Kidney tubule cell (primary cell): Measurements from ENCODE around the gene RAP1B.
"Not testable (repeated sequence)": the region's sequence is repeated elsewhere in the genome, so short reads cannot be mapped to it uniquely, and the experiment has no call there.

Source experiments
- DNase-seq: peaks from one replicate; pipeline ENCODE4 v3.0.0-alpha.2; 2018; ENCODE audit warnings: low spot score

Gene RAP1B

GRCh38 chr12:68633614-68634558 lies 23.2 kb downstream of the RAP1B start:
- peak; percentile 46 for DNase-seq

DNA sequence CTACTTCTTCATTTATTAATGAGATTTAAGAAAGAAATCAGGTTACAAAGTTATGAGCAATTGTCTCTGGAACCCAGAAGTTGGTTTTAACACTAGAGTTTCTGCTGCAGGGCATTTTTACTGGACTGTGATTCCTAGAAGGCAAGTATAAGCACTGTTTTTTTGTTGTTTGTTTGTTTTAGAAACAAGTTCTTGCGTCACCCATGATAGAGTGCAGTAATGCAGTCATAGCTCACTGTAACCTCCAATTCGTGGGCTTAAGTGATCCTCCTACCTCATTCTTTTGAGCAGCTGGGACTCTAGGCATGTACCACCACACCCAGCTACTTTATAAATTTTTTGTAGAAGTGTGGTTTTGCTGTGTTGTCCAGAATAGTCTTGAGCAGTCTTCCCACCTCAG lies 25.6 kb downstream of the RAP1B start:
- no peak for DNase-seq

DNA sequence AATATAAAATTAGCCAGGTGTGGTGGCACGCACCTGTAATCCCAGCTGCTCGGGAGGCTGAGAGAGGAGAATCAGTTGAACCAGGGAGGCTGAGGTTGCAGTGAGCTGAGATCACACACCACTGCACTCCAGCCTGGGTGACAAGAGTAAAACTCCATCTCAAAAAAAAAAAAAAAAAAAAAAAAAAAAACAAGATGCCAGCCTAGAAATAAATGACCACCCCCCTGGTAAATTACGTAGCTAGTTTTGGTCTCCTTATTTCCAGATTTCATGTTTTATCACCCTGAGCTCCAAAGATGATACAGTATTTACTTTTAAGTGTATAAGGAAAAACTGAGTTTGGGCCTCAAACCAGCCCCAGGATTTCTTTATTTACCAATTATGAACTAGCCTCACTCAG lies 26.7 kb downstream of the RAP1B start:
- not testable (repeated sequence) for DNase-seq

- DNase-seq, result no peak
Measured at GRCh38 chr12:68638171-68638570, 27.5 kb downstream of the RAP1B start.

- no peak for DNase-seq
Measured at GRCh38 chr12:68638721-68639395, 28.2 kb downstream of the RAP1B start.

DNA sequence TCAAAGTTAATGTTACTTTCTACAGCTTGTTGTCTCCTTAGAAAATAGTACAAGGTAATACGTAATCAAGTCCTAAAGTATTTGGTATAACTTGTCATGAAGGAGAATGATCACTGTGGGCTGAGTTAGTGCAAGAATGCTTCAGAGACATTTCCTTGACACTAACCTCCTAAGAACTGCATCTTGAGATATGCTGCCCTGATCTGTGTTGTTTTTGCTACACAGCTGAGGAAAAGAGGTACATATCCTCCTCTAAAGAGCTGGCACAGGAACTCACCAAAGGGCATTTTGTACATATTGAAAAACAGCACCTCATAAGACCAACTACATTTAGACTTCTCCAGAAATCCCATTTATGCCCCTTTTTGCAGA lies 28.7 kb downstream of the RAP1B start:
- no peak for DNase-seq

DNA sequence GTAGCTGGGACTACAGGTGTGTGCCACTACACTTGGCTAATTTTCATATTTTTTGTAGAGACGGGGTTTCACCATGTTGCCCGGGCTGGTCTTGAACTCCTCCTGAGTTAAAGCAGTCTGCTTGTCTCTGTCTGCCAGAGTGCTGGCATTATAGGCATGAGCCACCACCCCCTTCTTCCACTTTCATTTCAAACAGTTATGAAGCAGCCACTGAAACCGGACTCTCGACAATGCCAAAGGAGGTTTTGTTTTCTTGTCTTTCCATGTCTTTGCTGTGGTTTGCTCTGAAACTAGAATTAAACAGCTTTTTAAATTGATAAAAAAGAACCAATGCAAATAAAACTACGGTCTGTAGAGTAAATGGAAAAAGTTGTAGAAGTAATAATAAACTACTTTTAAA lies 30.4 kb downstream of the RAP1B start:
- DNase-seq, result no peak

DNA sequence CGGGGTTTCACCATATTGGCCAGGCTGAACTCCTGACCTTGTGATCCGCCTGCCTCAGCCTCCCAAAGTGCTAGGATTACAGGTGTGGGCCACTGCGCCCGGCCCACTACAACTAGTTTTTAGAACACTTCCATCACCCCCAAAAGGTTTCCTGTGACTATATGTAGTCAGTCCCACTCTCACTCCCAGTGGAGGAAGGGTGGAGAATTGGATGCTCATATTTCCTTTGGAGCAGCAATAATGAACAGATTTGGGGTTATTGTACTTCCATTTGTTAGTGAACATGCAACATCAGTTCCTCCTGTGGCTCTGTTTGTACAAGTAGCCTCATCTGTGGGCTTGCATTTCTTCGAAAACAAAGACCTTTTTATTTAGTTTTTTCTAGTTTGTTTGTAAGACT lies 35.8 kb downstream of the RAP1B start:
- DNase-seq, result no peak

- DNase-seq, result no peak
Measured at GRCh38 chr12:68647507-68647906, 36.8 kb downstream of the RAP1B start.

GRCh38 chr12:68648179-68648578 lies 37.5 kb downstream of the RAP1B start:
- no peak for DNase-seq

GRCh38 chr12:68665016-68665569 lies 54.4 kb downstream of the RAP1B start:
- DNase-seq, result no peak

DNA sequence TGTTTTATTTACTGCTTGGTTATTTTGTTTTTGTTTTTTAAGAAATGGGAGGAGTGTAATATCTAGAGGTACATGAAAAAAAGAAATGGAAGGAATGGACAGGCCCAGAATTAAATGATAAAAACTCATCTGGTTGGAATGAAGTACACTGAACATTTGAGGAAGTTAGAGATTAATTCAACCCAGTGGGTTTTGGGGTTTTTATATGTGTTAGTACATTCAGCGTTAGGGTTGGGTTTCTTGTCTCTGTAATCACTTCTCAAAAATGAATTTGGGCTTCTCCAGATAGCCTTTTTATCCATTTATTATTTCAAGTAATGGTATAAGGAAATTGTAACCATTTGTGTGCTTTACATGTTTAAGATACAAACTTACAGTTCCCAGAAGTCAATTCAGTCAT lies 56.6 kb downstream of the RAP1B start:
- no peak for DNase-seq

- DNase-seq, result peak; percentile 45
Measured at GRCh38 chr12:68667896-68668295, 57.2 kb downstream of the RAP1B start.

GRCh38 chr12:68671179-68671578 lies 60.5 kb downstream of the RAP1B start:
- no peak for DNase-seq

GRCh38 chr12:68673788-68674187 lies 63.1 kb downstream of the RAP1B start:
- no peak for DNase-seq

DNA sequence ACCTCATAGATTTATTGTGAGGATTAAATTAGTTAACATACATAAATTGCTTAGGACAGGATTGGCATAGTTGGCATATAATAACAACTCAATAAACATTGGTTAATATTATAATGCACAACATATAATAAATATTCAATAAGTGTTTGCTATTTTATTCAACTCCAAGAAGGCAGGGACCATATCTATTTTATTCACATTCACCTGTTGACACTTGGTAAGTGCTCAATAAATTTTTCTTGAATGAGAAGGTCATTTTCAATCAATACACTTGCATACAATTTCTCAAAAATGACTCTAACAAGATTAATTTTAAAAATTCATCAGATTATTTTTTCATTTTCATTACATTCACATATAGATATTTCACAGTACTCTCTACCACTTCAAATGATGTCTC lies 63.7 kb downstream of the RAP1B start:
- DNase-seq, result no peak

- DNase-seq, result no peak
Measured at GRCh38 chr12:68675101-68675842, 64.6 kb downstream of the RAP1B start.

GRCh38 chr12:68676854-68677253 lies 66.2 kb downstream of the RAP1B start:
- DNase-seq, result not testable (repeated sequence)

- no peak for DNase-seq
Measured at GRCh38 chr12:68686262-68686594, 75.5 kb downstream of the RAP1B start.

DNA sequence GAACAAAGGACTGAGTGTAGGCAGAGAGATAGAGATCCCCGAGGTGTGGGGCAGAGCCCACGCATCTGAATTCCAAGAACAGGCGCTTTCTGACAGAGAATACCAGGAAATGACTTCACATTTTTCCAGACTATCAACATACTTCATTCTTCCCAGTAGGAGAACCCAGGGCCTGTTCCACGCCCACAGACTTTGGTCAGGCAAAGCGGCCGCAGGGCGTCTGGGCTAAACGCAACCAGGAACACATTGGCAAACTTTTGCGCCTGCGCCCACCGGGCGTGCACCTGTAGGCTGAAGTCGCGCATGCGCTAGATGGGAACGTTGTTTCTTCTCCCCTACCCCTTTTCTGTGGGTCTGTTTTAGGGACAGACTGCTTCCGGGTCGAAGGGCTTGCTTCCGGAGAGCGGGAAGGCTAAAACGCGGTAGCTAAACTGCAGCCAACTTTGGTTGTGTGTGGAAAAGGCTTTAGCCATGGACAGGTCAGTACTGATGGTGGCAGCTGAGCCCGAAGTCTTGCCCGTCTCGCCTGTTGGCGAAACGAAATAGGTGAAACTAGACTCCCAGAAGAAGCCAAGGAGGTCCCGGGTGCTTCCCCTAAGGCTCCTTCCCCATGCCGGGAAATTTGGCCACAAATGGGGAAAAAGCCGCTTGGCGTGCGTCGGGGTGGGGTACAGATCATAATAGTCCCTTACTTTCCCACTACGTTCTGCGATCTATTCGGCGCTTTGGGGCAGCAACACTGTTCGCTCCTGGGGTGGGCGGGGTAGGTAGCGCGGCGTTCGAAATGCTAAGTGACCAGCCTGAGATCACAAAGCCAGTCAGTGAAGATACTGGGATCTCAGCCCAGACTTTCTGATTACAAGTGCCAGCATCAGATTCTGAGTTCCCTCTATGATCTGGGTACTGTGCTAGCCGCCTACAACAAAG lies 76.2 kb downstream of the RAP1B start, which contains the start of gene NUP107:
Gene NUP107 (plus strand): TSS at position 384 of the 927 bp plus-strand sequence. CDS start 88 bp downstream, at position 472.
- peak; percentile 99 for DNase-seq

- DNase-seq, result no peak
Measured at GRCh38 chr12:68695454-68695853, 84.8 kb downstream of the RAP1B start.
